Endothelial cell of umbilical vein (primary cell): ENCODE measurements around the gene APBB2. TPM values are rescaled to one million over a fixed set of nuclear protein-coding genes. Genes with fewer than 3 reads are reported as not detected.

Experiments used
- BruUV-seq: library from RNA; stranded (reverse); fragments of 400-500 nt; replicated peaks from 2 replicates; lab custom pipeline; 2021; lab: Mats Ljungman, UMichigan
- CTCF ChIA-PET: fragments of 300-600, 350-600 bp; sonication (Branson Sonifier 250); formaldehyde crosslinking; loops from one replicate; lab custom pipeline; 2021; ENCODE audit warnings: antibody characterized with exemption, inconsistent platforms; lab: Charles Lee
- POLR2A ChIA-PET: fragments of 300-600, 350-600 bp; sonication (Branson Sonifier 250); formaldehyde crosslinking; loops from one replicate; lab custom pipeline; 2021; ENCODE audit warnings: antibody characterized with exemption, inconsistent platforms; lab: Charles Lee
- DNase-seq: peaks from one replicate; pipeline ENCODE4 v3.0.0-alpha.2; 2011; ENCODE audit warnings: low read depth, low spot score
- FAIRE-seq: peaks from 2 replicates; lab custom pipeline; 2011; peaks lifted over from hg19 to GRCh38; lab: Jason Lieb, UNC
- H2AFZ ChIP-seq: 2 replicates; pipeline ENCODE4 v1.6.0; 2012; ENCODE audit warnings: low read depth, low read length, control low read depth, inconsistent platforms
- H3K27ac ChIP-seq: 2 replicates; pipeline ENCODE4 v1.5.1; 2011; ENCODE audit warnings: low read depth, mild to moderate bottlenecking, control low read depth, low read length, moderate library complexity; ENCODE audit not compliant: insufficient read depth
- H3K27me3 ChIP-seq, 2 experiments: 2 replicates each; pipeline versions ENCODE4 v1.6.0 to v1.6.1; 2011; ENCODE audit warnings: low read length in 2 of 2, mixed read lengths in 1 of 2; ENCODE audit not compliant: control insufficient read depth in 2 of 2, insufficient read depth in 2 of 2
- H3K36me3 ChIP-seq, 2 experiments: 2 replicates in 1 of 2; 3 replicates in 1 of 2; pipeline ENCODE4 v1.5.1; 2011; ENCODE audit warnings: low read length in 2 of 2, mild to moderate bottlenecking in 1 of 2, moderate library complexity in 1 of 2; ENCODE audit not compliant: control insufficient read depth in 2 of 2, insufficient read depth in 2 of 2; ENCODE audit errors: extremely low read depth in 1 of 2
- H3K4me1 ChIP-seq: 3 replicates; pipeline ENCODE4 v1.5.1; 2011; ENCODE audit warnings: mild to moderate bottlenecking, low read length; ENCODE audit not compliant: control insufficient read depth, insufficient read depth; ENCODE audit errors: extremely low read depth
- H3K4me2 ChIP-seq: 2 replicates; pipeline ENCODE4 v1.6.1; 2011; ENCODE audit warnings: low read length, control low read depth, mixed read lengths; ENCODE audit not compliant: insufficient read depth
- H3K4me3 ChIP-seq, 3 experiments: fragments of 200-600 bp in 1 of 3; sonication (generic), shearing (Covaris generic) in 1 of 3; replicated peaks in 1 of 3; 2 replicates each; pipeline ENCODE4 v1.5.1; 2011 to 2016; ENCODE audit warnings: control low read depth in 3 of 3, low read length in 3 of 3, mild to moderate bottlenecking in 2 of 3, inconsistent platforms in 1 of 3, low read depth in 1 of 3, moderate library complexity in 1 of 3; ENCODE audit not compliant: insufficient read depth in 1 of 3
- H3K79me2 ChIP-seq: 2 replicates; pipeline ENCODE4 v1.6.0; 2012; ENCODE audit warnings: low read length, inconsistent platforms; ENCODE audit not compliant: control insufficient read depth, insufficient read depth
- H3K9ac ChIP-seq: replicated peaks from 2 replicates; pipeline ENCODE3; 2011; ENCODE audit warnings: low read length, control low read depth; ENCODE audit not compliant: insufficient read depth; ENCODE audit errors: extremely low read depth
- H3K9me1 ChIP-seq: replicated peaks from 3 replicates; pipeline ENCODE4 v1.6.0; 2011; ENCODE audit warnings: mild to moderate bottlenecking, low read length; ENCODE audit not compliant: control insufficient read depth, insufficient read depth; ENCODE audit errors: extremely low read depth
- H3K9me3 ChIP-seq: replicated peaks from 2 replicates; pipeline ENCODE4 v1.5.1; 2012; ENCODE audit warnings: low read length, inconsistent platforms; ENCODE audit not compliant: control insufficient read depth, insufficient read depth
- H4K20me1 ChIP-seq: replicated peaks from 2 replicates; pipeline ENCODE3; 2011; ENCODE audit warnings: mild to moderate bottlenecking, low read length; ENCODE audit not compliant: control insufficient read depth, insufficient read depth; ENCODE audit errors: extremely low read depth
- EZH2 ChIP-seq: IDR thresholded peaks from 2 replicates; pipeline ENCODE4 v1.6.1; 2012; ENCODE audit warnings: borderline replicate concordance, low read depth, mild to moderate bottlenecking, moderate library complexity, low read length, inconsistent platforms; ENCODE audit not compliant: severe bottlenecking
- FOS ChIP-seq: IDR thresholded peaks from 2 replicates; pipeline ENCODE4 v1.6.1; 2011; ENCODE audit warnings: mild to moderate bottlenecking, low read length, moderate library complexity, borderline replicate concordance; ENCODE audit not compliant: insufficient read depth
- GATA2 ChIP-seq: IDR thresholded peaks from 2 replicates; pipeline ENCODE4 v1.7.0; 2011; ENCODE audit warnings: low read depth, mild to moderate bottlenecking, moderate library complexity, mixed read lengths, low read length; ENCODE audit not compliant: insufficient read length, insufficient read depth
- JUN ChIP-seq: IDR thresholded peaks from 2 replicates; pipeline ENCODE4 v1.6.1; 2011; ENCODE audit warnings: borderline replicate concordance, low read depth; ENCODE audit not compliant: insufficient read length, insufficient read depth
- MAX ChIP-seq: IDR thresholded peaks from 2 replicates; pipeline ENCODE4 v1.6.1; 2011; ENCODE audit not compliant: insufficient read depth, insufficient read length
- MYC ChIP-seq: IDR thresholded peaks from one replicate; pipeline ENCODE4 v1.6.1; 2011; ENCODE audit warnings: mild to moderate bottlenecking, low read depth, low read length
- POLR2A ChIP-seq: IDR thresholded peaks from 2 replicates; pipeline ENCODE4 v1.6.1; 2012; ENCODE audit warnings: low read depth, mild to moderate bottlenecking, control low read depth, low read length
- dilution Hi-C: fragments of 300-500 bp; cut with MboI; formaldehyde crosslinking; loops from one replicate; pipeline ENCODE4 v1.15.0; 2019; ENCODE audit warnings: low sequenced_read_pairs; ENCODE audit not compliant: extremely low pct_ligation_motif_present
- intact Hi-C: fragments of 100-400 bp; cut with micrococcal nuclease; formaldehyde crosslinking; loops from one replicate; pipeline ENCODE4 v1.10.0; 2022
- polyA plus RNA-seq, 4 experiments: library from polyadenylated mRNA; depleted of rRNA in 3 of 4; stranded (reverse) in 3 of 4; unstranded in 1 of 4; fragments of >200 nt; gene quantifications; 2 replicates each; pipeline versions ENCODE4 v1.2.1 to v1.2.3, GENCODE V29; 2011 to 2012; ENCODE audit warnings: missing spikeins in 1 of 4
- total RNA-seq: library from RNA; stranded (reverse); gene quantifications from 2 replicates; pipeline ENCODE4 v1.2.3, GENCODE V29; 2021

Gene APBB2
- total and polyA plus RNA-seq, 2 donors (not counting 3 experiments of a cell fraction or from before 2014, with no cell fraction given), result 79.8 to 124 TPM

GRCh38 chr4:41154814-41155177 is 59.5 kb downstream of the APBB2 start:
- H4K20me1 ChIP-seq, result no peaks in the 10 kb centered on the region
- H3K4me2 ChIP-seq, result peak overlapping the region; percentile 82
- H3K27me3 ChIP-seq, result no peaks in the 10 kb centered on the region
- peak overlapping the region; percentile 80 for H3K9ac ChIP-seq
- POLR2A ChIA-PET, result interaction anchor here (1.4 to 1.8 kb wide), 2 partner anchors 50 to 60 kb away, joined by 3 to 5 read pairs; partner anchors contain the start of gene APBB2
- intact Hi-C loops, result loop anchor here (1.0 kb wide), 4 partner anchors 11 to 174 kb away; partner anchors contain the start of gene APBB2
- H2AFZ ChIP-seq, result no peak overlapping the region
- dilution Hi-C loops, result no loop called here
- no peaks in the 10 kb centered on the region for H3K36me3 ChIP-seq
- no peaks in the 10 kb centered on the region for H3K9me1 ChIP-seq
- no peak for TF ChIP-seq EZH2
- TF ChIP-seq POLR2A, result no peak
- TF ChIP-seq MYC, result no peak
- peak; percentile 16 for TF ChIP-seq JUN
- no peak for TF ChIP-seq MAX
- peak; percentile 22 for TF ChIP-seq FOS
- no peak for TF ChIP-seq GATA2
- H3K4me1 ChIP-seq, result peaks cover 56% of the 10 kb centered on the region
- peak overlapping the region in 1 of 3 experiments; percentile 21 for H3K4me3 ChIP-seq
- FAIRE-seq (no peak), DNase-seq (peak; percentile 70)
- no peaks in the 10 kb centered on the region for H3K9me3 ChIP-seq
- no TSS peak for BruUV-seq
- peak overlapping the region; percentile 92 for H3K27ac ChIP-seq
- H3K79me2 ChIP-seq, result peaks cover 91% of the 10 kb centered on the region
- CTCF ChIA-PET, result interaction anchor here (1.5 to 4.0 kb wide), 5 partner anchors 11 to 178 kb away, joined by 6 to 21 read pairs (median 6); no protein-coding TSS in a partner anchor
